Chondrocyte (in vitro differentiated cells): ENCODE data around the gene NT5DC1. TPM values are rescaled to one million over a fixed set of nuclear protein-coding genes. Genes with fewer than 3 reads are reported as not detected.

Experiments
- DNase-seq: peaks from one replicate; pipeline ENCODE4 v3.0.0; 2021; ENCODE audit warnings: mixed read lengths, low spot score
- H3K27ac Mint-ChIP-seq: one replicate; pipeline ENCODE4 v1.8.0; 2021; ENCODE audit warnings: mild to moderate bottlenecking, moderate library complexity, mixed read lengths; ENCODE audit not compliant: unreplicated experiment
- H3K27me3 Mint-ChIP-seq: 2 replicates; pipeline ENCODE4 v1.8.0; 2021; ENCODE audit warnings: low read depth, mixed read lengths
- H3K36me3 Mint-ChIP-seq: 2 replicates; pipeline ENCODE4 v1.8.0; 2021; ENCODE audit warnings: low read depth, mixed read lengths
- H3K4me1 Mint-ChIP-seq: 2 replicates; pipeline ENCODE4 v1.8.0; 2021; ENCODE audit warnings: low read depth, mild to moderate bottlenecking, mixed read lengths
- H3K4me3 Mint-ChIP-seq: one replicate; pipeline ENCODE4 v1.8.0; 2021; ENCODE audit warnings: mild to moderate bottlenecking, moderate library complexity, mixed read lengths; ENCODE audit not compliant: unreplicated experiment
- H3K9me3 Mint-ChIP-seq: 2 replicates; pipeline ENCODE4 v1.8.0; 2021; ENCODE audit warnings: low read depth, mixed read lengths
- total RNA-seq: library from RNA; stranded (reverse); gene quantifications from 3 replicates; pipeline ENCODE4 v1.2.1, GENCODE V29; 2021
- TF ChIP-seq, protein P1 (sequence below): fragments of 200-600 bp; sonication (generic); IDR thresholded peaks from 2 replicates; pipeline ENCODE4 v1.5.0; 2021; ENCODE audit warnings: antibody characterized with exemption, mild to moderate bottlenecking, moderate library complexity

Gene NT5DC1
- total RNA-seq, 1 donor from 2014 or later, result 20.6 TPM

DNA sequence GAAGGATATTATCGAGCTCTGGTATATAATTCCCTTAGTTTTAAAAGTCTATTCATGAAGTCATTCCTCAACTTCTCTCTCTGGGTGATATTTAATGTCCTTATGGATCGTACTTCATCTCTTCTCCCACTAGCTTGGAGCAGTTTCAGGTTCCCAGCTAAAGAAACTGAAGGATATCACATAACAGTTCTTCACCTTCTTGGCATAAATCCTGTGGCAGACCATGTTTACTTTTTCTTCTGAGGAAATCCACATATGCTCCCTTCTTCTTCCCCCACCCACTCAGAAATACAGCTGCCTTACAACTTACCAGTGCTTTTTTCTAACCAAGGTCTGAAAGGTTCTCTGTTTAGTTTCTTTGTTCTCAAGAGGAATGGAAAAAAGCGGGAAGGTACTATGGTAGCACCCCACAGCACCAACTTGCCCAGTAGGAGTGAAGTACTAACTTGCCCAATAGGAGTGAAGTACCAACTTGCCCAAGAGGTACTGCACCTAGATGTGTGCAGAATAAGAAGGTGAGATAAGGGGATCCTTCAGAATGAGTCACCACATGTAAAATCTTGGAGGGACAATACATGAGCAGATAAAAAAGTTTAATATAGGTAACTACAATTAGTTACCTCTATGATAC lies 100.1 kb downstream of the NT5DC1 start:
- no peaks in the 10 kb centered on the region for H3K9me3 Mint-ChIP-seq
- H3K4me1 Mint-ChIP-seq, result peaks cover 18% of the 10 kb centered on the region
- H3K4me3 Mint-ChIP-seq, result no peak overlapping the region
- no peak overlapping the region for H3K27ac Mint-ChIP-seq
- DNase-seq, result no peak
- H3K27me3 Mint-ChIP-seq, result no peaks in the 10 kb centered on the region
- TF ChIP-seq, protein P1, sequence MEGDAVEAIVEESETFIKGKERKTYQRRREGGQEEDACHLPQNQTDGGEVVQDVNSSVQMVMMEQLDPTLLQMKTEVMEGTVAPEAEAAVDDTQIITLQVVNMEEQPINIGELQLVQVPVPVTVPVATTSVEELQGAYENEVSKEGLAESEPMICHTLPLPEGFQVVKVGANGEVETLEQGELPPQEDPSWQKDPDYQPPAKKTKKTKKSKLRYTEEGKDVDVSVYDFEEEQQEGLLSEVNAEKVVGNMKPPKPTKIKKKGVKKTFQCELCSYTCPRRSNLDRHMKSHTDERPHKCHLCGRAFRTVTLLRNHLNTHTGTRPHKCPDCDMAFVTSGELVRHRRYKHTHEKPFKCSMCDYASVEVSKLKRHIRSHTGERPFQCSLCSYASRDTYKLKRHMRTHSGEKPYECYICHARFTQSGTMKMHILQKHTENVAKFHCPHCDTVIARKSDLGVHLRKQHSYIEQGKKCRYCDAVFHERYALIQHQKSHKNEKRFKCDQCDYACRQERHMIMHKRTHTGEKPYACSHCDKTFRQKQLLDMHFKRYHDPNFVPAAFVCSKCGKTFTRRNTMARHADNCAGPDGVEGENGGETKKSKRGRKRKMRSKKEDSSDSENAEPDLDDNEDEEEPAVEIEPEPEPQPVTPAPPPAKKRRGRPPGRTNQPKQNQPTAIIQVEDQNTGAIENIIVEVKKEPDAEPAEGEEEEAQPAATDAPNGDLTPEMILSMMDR, result no peak
- no peaks in the 10 kb centered on the region for H3K36me3 Mint-ChIP-seq

DNA sequence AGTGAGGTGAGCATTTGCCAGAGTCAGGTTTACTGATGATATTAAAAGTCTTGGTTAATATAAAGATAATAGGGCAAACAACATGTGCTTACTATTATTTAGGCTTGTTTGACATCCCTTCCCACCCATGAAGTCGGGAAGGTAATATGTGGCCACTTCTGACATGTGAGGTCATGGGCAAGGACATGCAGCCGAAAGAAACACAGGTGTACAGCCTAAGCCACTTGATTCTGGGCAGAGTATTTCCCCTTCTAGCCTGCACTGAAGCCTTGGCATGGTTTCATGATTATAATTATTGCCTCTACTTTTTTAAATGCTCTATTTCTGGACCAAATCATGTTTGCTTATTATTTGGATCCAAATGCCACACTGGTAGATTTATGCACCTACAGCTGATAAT lies 100.9 kb downstream of the NT5DC1 start:
- Mint-ChIP-seq H3K27me3 (no peaks in the 10 kb centered on the region), H3K27ac (no peak overlapping the region), H3K9me3 (no peaks in the 10 kb centered on the region), H3K4me3 (no peak overlapping the region), H3K4me1 (peaks cover 21% of the 10 kb centered on the region), H3K36me3 (no peaks in the 10 kb centered on the region)
- TF ChIP-seq, protein P1, result no peak
- no peak for DNase-seq

DNA sequence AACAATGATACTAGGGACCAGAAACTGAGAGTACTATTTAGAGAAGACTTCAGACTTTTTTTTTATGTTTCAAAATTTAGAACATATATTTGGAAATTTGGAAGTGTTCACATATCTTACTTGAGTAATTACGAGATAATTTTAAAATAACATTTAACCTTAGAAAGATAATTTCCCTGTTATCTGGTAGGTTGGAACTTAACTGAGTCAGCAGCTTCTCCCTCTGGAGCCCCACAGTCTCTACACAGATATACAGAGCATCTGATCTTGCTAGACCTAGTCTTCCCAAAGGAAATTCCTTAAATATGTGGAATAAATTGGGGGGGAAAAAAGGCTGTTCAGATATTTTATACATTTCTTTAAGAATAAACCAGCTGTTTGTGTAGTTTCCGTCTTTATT lies 104.6 kb downstream of the NT5DC1 start:
- TF ChIP-seq, protein P1, result no peak
- H3K36me3 Mint-ChIP-seq, result no peaks in the 10 kb centered on the region
- H3K9me3 Mint-ChIP-seq, result no peaks in the 10 kb centered on the region
- H3K27me3 Mint-ChIP-seq, result no peaks in the 10 kb centered on the region
- no peak overlapping the region for H3K4me3 Mint-ChIP-seq
- peaks cover 37% of the 10 kb centered on the region for H3K4me1 Mint-ChIP-seq
- no peak for DNase-seq
- no peak overlapping the region for H3K27ac Mint-ChIP-seq

DNA sequence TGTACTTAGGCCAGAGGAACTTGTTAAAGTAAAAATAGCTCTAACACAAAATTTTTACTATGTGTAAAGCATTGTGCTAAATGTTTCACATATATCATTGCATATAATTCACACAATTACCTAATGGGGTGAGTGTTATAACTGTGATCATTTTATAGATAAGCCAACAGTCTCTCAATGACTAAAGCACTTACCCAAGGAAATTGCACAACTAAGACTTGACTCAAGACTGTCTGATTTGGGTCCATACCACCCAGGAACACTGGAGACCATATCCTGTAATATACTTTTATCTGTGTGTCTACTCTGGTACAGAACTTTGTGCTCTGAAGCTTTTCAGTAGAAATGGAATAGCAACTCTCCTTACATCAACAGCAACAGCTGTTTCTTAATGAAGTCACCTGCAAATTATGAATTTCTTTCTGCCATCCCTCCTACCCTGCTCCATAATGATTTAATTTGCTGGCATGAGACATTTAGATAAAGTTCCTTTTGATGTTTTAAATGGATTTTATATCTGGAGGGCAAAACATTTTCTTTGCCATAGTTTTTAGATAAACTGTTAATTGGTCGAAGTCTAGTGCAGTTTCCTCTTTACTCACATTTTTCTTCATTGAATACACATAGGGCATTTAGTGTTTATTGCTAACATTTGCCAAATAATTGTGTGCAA lies 105.7 kb downstream of the NT5DC1 start:
- Mint-ChIP-seq H3K4me1 (peaks cover 40% of the 10 kb centered on the region), H3K4me3 (no peak overlapping the region), H3K36me3 (no peaks in the 10 kb centered on the region), H3K27me3 (no peaks in the 10 kb centered on the region), H3K9me3 (no peaks in the 10 kb centered on the region), H3K27ac (no peak overlapping the region)
- TF ChIP-seq, protein P1, result no peak
- no peak for DNase-seq

DNA sequence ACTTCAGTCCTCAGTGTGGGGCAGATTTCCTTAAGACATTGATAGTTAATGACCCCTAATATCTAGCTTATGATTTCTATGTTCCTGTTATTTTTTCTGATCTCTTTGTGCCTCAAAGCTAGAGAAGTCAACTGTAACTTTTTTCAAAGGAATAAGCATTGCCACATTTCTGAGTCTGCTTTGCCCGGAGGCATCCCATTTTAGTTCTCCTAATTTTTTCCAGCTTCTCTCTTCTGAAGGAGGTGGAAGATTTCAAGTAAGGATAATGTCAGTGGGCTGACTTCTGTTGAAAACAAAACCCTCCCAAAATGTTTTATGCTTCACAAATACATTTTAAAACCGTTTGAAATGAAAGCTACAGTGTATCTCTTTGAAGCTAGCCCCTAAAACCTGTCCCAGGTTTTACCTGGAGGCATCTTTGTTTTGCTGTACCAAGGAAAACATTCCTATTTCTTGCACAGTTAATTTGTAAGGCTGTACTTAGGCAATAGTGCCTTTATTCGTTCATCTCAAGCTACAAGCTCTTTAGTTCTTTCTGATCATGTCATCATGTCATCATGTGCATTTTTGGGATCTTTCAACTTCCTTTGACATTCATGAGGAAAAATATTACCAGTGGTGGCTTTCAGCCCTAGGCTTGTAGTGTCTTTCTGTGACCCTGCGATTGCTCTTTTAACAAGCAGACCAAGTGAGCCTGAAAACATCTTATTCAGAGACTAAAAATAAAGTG lies 107.6 kb downstream of the NT5DC1 start:
- no peaks in the 10 kb centered on the region for H3K36me3 Mint-ChIP-seq
- no peaks in the 10 kb centered on the region for H3K9me3 Mint-ChIP-seq
- H3K27ac Mint-ChIP-seq, result no peak overlapping the region
- no peaks in the 10 kb centered on the region for H3K27me3 Mint-ChIP-seq
- no peak for DNase-seq
- TF ChIP-seq, protein P1, result no peak
- H3K4me1 Mint-ChIP-seq, result peaks cover 40% of the 10 kb centered on the region
- H3K4me3 Mint-ChIP-seq, result no peak overlapping the region
